Activated CD8-positive, alpha-beta memory T cell treated with anti-CD3 and anti-CD28 coated beads, Interleukin-2, amount 50 U/mL, for 4 hours (primary cell): ENCODE data around the gene FIZ1.
"Not testable (repeated sequence)": the region's sequence is repeated elsewhere in the genome, so short reads cannot be mapped to it uniquely, and the experiment has no call there.

Experiments used
- DNase-seq: peaks from one replicate; pipeline ENCODE4 v3.0.0-alpha.2; 2020

Gene FIZ1

GRCh38 chr19:55593096-55593772 lies 6.1 kb downstream of the FIZ1 start:
- DNase-seq, result no peak

- no peak for DNase-seq
These were observed 6.8 kb downstream of the FIZ1 start for GRCh38 chr19:55592391-55593090.

GRCh38 chr19:55591555-55591954 lies 7.8 kb downstream of the FIZ1 start:
- DNase-seq, result no peak

DNA sequence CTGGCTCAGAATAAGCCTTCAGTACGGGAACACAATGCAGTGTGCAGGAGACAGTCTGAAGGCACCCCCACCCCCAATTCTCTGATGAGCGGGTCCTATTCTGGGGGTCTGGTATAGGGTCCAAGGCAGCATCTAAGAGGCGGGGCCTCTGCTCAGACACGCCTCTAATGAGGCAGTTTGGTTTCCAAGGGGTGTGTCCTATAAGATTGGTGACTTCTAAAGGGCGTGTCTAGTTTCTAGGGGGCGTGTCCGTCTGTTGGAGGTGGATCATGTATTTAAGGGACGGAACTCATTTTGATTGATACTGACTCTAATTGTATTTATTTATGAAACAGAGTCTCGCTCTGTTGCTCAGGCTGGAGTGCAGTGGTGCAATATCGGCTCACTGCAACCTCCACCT lies 8.7 kb downstream of the FIZ1 start:
- DNase-seq, result no peak

- DNase-seq, result no peak
These were observed 9.2 kb downstream of the FIZ1 start for GRCh38 chr19:55590109-55590508.

DNA sequence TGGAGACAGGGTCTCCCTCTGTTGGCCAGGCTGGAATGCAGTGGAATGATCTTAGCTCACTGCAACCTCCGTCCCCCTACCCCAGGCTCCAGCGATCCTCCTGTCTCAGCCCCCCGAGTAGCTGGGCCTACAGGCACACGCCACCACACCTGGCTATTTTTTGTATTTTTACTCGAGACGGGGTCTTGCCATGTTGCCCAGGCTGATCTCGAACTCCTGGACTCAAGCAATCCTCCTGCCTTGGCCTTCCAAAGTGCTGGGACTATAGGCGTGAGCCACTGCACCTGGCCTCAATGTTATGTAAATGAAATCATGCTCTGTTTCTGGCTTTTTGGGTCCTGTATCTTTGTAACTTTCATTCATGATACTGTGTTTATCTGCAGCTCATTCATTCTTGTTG lies 10.6 kb downstream of the FIZ1 start:
- DNase-seq, result no peak

DNA sequence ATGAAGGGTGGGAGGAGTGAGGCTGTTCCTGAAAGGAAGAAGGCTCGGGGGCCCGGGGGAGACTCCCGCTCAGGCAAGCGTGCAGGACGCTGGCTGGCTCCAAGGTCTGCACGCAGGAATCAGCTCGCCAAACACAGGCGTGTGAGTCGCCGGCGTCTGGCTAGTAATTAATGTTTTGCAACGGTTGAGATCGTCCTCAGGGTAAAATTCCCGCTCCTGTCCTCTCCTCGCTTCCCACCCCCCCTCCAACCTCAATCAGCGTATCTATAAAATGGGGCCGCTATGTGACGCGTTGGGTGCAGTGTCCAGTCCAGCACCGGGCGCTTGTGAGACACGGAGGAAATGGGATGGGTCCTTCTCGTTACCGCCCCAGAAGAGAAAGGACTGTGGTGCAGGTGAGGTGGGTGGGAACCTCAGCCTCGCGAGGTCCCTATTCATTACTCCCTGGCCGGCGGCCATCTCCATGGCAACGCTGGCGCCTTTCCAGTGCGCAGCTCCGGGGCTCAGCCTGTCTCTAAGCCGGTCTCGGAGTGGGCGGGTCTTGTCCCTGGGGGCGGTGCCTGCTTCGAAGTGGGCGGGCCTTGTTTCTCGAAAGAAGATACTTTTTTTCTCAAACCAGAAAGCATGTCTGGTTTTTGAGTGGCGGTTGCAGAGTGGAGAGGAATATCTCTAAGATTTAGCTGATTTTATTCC lies 12.2 kb downstream of the FIZ1 start:
- peak; percentile 90 for DNase-seq

GRCh38 chr19:55585658-55586339 lies 13.5 kb downstream of the FIZ1 start:
- peak; percentile 53 for DNase-seq

GRCh38 chr19:55584871-55585270 lies 14.4 kb downstream of the FIZ1 start:
- no peak for DNase-seq

DNA sequence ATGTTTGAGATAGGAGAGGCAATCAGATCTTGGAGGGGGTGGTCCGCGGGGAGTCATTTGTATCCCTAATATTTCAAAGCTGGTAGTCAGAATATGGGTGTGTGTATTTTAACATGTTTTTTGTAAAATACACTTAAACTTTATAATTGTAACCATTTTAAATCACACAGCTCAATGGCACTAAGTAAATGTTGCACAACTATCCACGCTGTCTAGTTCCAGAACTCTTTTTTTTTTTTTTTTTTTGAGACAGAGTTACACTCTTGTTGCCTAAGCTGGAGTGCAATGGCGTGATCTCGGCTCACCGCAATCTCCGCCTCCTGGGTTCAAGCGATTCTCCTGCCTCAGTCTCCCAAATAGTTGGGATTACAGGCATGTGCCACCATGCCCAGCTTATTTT lies 15.4 kb downstream of the FIZ1 start:
- DNase-seq, result not testable (repeated sequence)

DNA sequence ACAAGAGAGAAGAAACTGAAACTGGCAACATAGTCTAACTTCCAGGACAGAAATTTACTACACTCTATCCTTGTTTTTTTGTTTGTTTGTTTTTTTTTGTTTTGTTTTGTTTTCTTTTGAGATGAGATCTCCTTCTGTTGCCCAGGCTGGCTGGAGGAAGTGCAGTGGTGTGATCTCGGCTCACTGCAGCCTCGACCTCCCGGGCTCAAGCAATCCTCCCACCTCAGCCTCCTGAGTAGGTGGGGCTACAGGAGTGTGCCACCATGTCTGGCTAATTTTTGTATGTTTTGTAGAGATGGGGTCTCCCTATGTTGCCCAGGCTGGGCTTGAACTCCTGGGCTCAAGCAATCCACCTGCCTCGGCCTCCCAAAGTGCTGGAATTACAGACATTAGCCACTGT lies 17.0 kb downstream of the FIZ1 start:
- not testable (repeated sequence) for DNase-seq

DNA sequence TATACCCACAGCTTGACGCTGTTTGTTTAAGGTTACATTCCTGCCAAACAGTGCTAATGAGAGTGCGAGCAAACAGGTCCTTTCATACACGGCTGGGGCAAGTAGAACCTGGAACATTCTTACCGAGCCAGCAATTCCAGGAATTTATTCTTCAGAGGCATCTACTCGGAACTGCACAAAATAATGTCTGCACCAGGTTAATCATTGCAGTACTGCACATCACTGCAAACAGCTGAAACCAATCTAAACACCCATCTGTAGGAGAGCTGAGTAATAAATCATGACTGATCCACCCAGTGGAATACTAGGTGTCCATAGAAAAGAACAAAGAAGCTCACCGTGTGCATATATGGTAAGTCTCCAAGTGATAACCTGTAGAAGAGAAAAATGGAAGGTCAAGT lies 17.5 kb downstream of the FIZ1 start:
- DNase-seq, result no peak

GRCh38 chr19:55581145-55581822 lies 18.0 kb downstream of the FIZ1 start:
- DNase-seq, result no peak

GRCh38 chr19:55580628-55581144 lies 18.6 kb downstream of the FIZ1 start, which contains the start of gene ZNF579:
ZNF579 (minus strand) TSS chr19:55580848; CDS start chr19:55579639, 1,209 bp downstream.
- peak; percentile 72 for DNase-seq

DNA sequence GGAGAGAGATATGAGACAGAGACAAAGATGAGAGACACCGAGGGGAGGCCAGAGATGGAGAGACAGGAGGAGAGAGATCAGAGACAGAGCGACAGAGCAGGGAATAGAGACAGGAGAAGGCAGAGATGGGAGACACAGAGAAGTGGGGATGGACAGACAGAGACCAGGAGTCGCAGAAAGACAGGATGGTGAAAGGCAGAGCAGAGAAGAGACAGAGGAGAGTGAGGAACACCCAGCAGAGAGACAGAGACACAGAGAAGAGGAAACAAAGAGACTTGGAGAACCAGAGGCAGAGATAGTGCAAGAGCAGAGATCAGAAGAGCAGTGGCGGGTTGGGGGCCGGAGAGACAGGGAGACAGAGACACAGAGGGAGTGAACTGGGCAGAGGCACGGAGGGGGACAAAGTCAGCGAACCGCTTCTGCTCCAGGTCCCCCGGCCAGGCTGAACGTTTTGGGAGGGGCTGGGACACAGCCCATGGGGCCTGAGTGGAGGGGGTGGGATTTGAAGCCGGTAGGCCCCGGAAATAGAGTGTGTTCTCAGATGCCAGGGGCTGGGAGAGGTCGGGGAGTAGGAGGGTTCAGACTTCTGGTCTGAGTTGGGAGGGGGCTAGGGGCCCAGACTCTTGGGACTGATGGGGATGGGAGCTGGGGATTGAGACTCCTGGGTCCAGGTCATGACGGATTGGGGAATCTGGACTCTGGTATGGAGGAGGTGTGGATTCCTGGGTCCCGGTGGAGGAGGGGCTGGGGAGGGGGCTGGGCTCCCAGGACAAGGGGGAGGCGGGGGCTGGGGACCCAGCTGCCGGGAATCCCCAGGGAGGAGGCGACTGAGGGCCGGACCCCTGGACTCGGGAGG lies 19.3 kb downstream of the FIZ1 start:
- DNase-seq, result no peak

DNA sequence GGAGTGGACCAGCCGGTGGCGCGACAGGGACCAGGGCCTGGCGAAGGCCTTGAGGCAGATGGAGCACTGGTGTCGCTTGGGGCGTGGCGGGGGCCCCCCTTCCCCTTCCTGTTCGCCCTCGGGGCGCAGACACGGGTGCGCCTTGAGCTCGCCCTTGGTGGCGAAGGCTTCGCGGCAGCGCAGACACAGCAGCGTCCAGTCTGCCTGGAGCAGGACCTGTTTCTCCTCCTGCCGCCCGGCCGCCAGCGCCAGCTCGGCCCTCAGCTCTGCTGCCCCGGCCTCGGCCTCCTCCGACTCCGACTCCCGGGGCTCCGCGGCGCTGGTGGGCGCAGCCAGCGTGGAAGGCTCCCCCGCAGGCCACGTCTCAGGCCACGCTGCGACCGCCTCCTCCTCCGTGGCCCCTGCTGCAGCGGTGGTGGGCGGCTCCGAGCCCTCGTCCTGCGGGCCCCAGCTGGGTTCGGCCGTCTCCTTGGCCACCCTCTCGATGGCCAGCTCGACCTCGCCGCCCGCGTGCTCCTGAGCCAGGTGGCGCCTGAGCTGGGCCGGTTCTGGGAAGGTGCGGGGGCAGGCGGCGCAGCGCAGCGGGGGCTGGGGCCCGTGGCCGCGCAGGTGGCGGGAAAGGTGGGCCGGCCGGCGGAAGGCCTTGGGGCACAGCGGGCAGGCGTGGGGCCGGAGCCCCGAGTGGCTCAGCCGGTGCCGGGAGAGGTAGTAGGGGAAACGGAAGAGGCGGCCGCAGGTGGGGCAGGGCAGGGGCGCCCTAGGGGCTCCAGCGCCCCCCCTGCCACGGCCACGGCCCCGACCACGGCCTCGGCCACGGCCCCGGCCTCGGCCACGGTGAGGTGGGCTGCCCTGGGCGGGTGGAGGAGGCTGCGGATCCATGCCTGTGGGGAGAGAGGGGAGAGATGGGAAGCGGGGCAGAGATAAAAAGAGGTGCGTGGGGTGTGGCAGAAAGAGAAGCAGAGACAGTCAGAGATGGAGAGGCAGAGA lies 20.3 kb downstream of the FIZ1 start:
- no peak for DNase-seq

DNA sequence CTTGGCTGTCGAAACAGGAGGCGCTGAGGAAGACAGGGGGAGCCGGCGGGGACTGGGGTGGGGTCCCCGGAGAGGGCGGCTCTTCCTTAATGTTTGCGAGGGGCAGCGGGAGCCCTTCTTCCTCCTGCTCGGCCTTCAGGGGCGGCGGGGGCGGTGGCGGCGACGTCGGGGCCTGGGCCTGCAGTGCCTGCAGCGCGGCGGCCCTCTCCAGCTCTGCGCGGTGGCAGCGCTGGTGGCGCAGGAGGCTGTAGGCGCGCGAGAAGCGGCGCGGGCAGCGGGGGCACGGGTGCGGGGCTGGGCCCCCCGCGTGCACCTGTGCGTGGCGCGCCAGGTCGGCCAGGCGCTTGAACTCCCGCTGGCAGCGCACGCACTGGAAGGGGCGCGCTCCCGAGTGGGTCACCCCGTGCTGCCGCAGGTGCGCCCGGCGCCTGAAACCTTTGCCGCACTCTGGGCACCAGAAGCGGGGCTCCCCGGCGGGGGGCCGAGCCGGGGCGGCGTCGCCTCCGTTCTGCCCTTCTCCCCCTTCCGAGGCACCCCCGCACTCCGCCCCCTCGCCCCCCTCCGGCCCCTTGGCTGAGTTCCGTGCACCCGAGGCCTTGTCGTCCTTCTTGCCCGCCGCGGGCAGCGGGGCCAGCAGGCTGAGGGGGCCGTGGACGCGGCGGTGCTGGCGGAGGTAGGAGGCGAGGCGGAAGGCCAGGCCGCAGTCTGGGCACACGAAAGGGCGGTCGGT lies 21.1 kb downstream of the FIZ1 start:
- no peak for DNase-seq

GRCh38 chr19:55576746-55577145 lies 22.6 kb downstream of the FIZ1 start:
- DNase-seq, result no peak

GRCh38 chr19:55573929-55574328 lies 25.4 kb downstream of the FIZ1 start:
- DNase-seq, result not testable (repeated sequence)
